ENCODE data around the gene SURF2. TPM values are rescaled to one million over a fixed set of nuclear protein-coding genes. Genes with fewer than 3 reads are reported as not detected.
"Not testable (repeated sequence)": the region's sequence is repeated elsewhere in the genome, so short reads cannot be mapped to it uniquely, and the experiment has no call there.

SURF2 gene
- total and polyA plus RNA-seq, 2 donors (not counting 3 experiments of a cell fraction or from before 2014, with no cell fraction given), result 10.6 to 14.2 TPM

GRCh38 chr9:133317551-133317950 is 38.8 kb upstream of the SURF2 start:
- H3K4me1 ChIP-seq (ENCODE audit: control insufficient read depth, extremely low read depth, insufficient read depth, low read length); H3K9me3 ChIP-seq (replicated peaks; ENCODE audit: control insufficient read depth, insufficient read depth, low read length); H4K20me1 ChIP-seq (replicated peaks; ENCODE audit: control insufficient read depth, extremely low read depth, insufficient read depth, low read length); H3K27ac ChIP-seq (ENCODE audit: insufficient read depth, low read depth, low read length); H3K9me1 ChIP-seq (replicated peaks; ENCODE audit: control insufficient read depth, extremely low read depth, insufficient read depth, low read length); H3K4me2 ChIP-seq (ENCODE audit: insufficient read depth, low read length); H2AFZ ChIP-seq (ENCODE audit: low read depth, low read length); FAIRE-seq; H3K36me3 ChIP-seq (ENCODE audit: control insufficient read depth in 2 of 2, extremely low read depth in 1 of 2, insufficient read depth in 2 of 2, low read length in 2 of 2); H3K79me2 ChIP-seq (ENCODE audit: control insufficient read depth, insufficient read depth, low read length); CTCF ChIA-PET; BruUV-seq (replicated peaks); H3K4me3 ChIP-seq (replicated peaks in 1 of 3; ENCODE audit: insufficient read depth in 1 of 3, low read depth in 1 of 3, low read length in 3 of 3); DNase-seq (ENCODE audit: low read depth, low spot score); H3K27me3 ChIP-seq (ENCODE audit: control insufficient read depth in 2 of 2, insufficient read depth in 2 of 2, low read length in 2 of 2); intact Hi-C loops (cut with micrococcal nuclease); dilution Hi-C loops (cut with MboI; ENCODE audit: extremely low pct_ligation_motif_present, low sequenced_read_pairs); H3K9ac ChIP-seq (replicated peaks; ENCODE audit: extremely low read depth, insufficient read depth, low read length); POLR2A ChIA-PET: not testable (repeated sequence)

- ChIA-PET POLR2A (no interaction called here), CTCF (interaction anchor here (0.8 to 1.6 kb wide), 2 partner anchors 9 to 134 kb away, joined by 3 to 8 read pairs; no protein-coding TSS in a partner anchor)
- no peaks in the 10 kb centered on the region for H3K9me1 ChIP-seq (replicated peaks; ENCODE audit: control insufficient read depth, extremely low read depth, insufficient read depth, low read length)
- FAIRE-seq, result no peak
- H3K79me2 ChIP-seq (ENCODE audit: control insufficient read depth, insufficient read depth, low read length), result no peaks in the 10 kb centered on the region
- H3K9me3 ChIP-seq (replicated peaks; ENCODE audit: control insufficient read depth, insufficient read depth, low read length), result no peaks in the 10 kb centered on the region
- no peaks in the 10 kb centered on the region for H3K4me1 ChIP-seq (ENCODE audit: control insufficient read depth, extremely low read depth, insufficient read depth, low read length)
- no peak overlapping the region for H3K9ac ChIP-seq (replicated peaks; ENCODE audit: extremely low read depth, insufficient read depth, low read length)
- H4K20me1 ChIP-seq (replicated peaks; ENCODE audit: control insufficient read depth, extremely low read depth, insufficient read depth, low read length), result no peaks in the 10 kb centered on the region
- no peaks in the 10 kb centered on the region for H3K27me3 ChIP-seq (ENCODE audit: control insufficient read depth in 2 of 2, insufficient read depth in 2 of 2, low read length in 2 of 2)
- dilution Hi-C loops (cut with MboI; ENCODE audit: extremely low pct_ligation_motif_present, low sequenced_read_pairs), result no loop called here
- intact Hi-C loops (cut with micrococcal nuclease), result no loop called here
- no peak for TF ChIP-seq POLR2A (IDR thresholded peaks at IDR 0.05; ENCODE audit: low read depth, low read length)
- TF ChIP-seq MAX (IDR thresholded peaks at IDR 0.05; ENCODE audit: insufficient read depth, insufficient read length), result no peak
- TF ChIP-seq JUN (IDR thresholded peaks at IDR 0.05; ENCODE audit: borderline replicate concordance, insufficient read depth, insufficient read length, low read depth), result no peak
- TF ChIP-seq FOS (IDR thresholded peaks at IDR 0.05; ENCODE audit: borderline replicate concordance, insufficient read depth, low read length), result no peak
- TF ChIP-seq POLR2AphosphoS5 (IDR thresholded peaks at IDR 0.05; ENCODE audit: insufficient read depth, low read depth, low read length), result no peak
- no peak overlapping the region for H3K4me2 ChIP-seq (ENCODE audit: insufficient read depth, low read length)
- DNase-seq (ENCODE audit: low read depth, low spot score), result no peak
- no peak overlapping the region for H3K27ac ChIP-seq (ENCODE audit: insufficient read depth, low read depth, low read length)
- H3K36me3 ChIP-seq (ENCODE audit: control insufficient read depth in 2 of 2, extremely low read depth in 1 of 2, insufficient read depth in 2 of 2, low read length in 2 of 2), result no peaks in the 10 kb centered on the region
- H2AFZ ChIP-seq (ENCODE audit: low read depth, low read length), result no peak overlapping the region
- no TSS peak for BruUV-seq (replicated peaks)
- H3K4me3 ChIP-seq (replicated peaks in 1 of 3; ENCODE audit: insufficient read depth in 1 of 3, low read depth in 1 of 3, low read length in 3 of 3), result no peak overlapping the region
Measured at GRCh38 chr9:133320421-133320881, 35.9 kb upstream of the SURF2 start.
